HG03520 (cell line): ENCODE data around the gene ASB18.

Experiments used
- ATAC-seq: cut with Tn5 transposase; IDR thresholded peaks from one replicate; pipeline ENCODE4 v1.9.1; 2021; ENCODE audit warnings: mild to moderate bottlenecking, moderate library complexity; ENCODE audit not compliant: unreplicated experiment

The ASB18 gene

GRCh38 chr2:236209535-236209934, 54.7 kb downstream of the ASB18 start:
- no peak for ATAC-seq

GRCh38 chr2:236208019-236208926, 55.9 kb downstream of the ASB18 start:
- no peak for ATAC-seq

GRCh38 chr2:236207472-236207871, 56.7 kb downstream of the ASB18 start:
- no peak for ATAC-seq

GRCh38 chr2:236205867-236206645, 58.1 kb downstream of the ASB18 start:
- ATAC-seq, result no peak

GRCh38 chr2:236204953-236205352, 59.3 kb downstream of the ASB18 start:
- no peak for ATAC-seq

GRCh38 chr2:236200378-236200777, 63.8 kb downstream of the ASB18 start:
- no peak for ATAC-seq

GRCh38 chr2:236196366-236196765, 67.8 kb downstream of the ASB18 start:
- ATAC-seq, result no peak

- no peak for ATAC-seq
Measured at GRCh38 chr2:236195726-236196125, 68.5 kb downstream of the ASB18 start.

GRCh38 chr2:236194786-236195185, 69.4 kb downstream of the ASB18 start:
- ATAC-seq, result no peak

GRCh38 chr2:236193026-236193425, 71.2 kb downstream of the ASB18 start:
- no peak for ATAC-seq

- no peak for ATAC-seq
Measured at GRCh38 chr2:236190674-236191073, 73.5 kb downstream of the ASB18 start.

- no peak for ATAC-seq
Measured at GRCh38 chr2:236184701-236185100, 79.5 kb downstream of the ASB18 start.

GRCh38 chr2:236180831-236181453, 83.3 kb downstream of the ASB18 start:
- ATAC-seq, result no peak

- no peak for ATAC-seq
Measured at GRCh38 chr2:236180076-236180816, 84.0 kb downstream of the ASB18 start.

GRCh38 chr2:236179236-236180075, 84.8 kb downstream of the ASB18 start:
- ATAC-seq, result no peak

GRCh38 chr2:236178890-236179235, 85.3 kb downstream of the ASB18 start:
- ATAC-seq, result no peak

- no peak for ATAC-seq
Measured at GRCh38 chr2:236177967-236178889, 86.0 kb downstream of the ASB18 start.

- no peak for ATAC-seq
Measured at GRCh38 chr2:236177604-236177966, 86.6 kb downstream of the ASB18 start.

- ATAC-seq, result no peak
Measured at GRCh38 chr2:236176951-236177350, 87.3 kb downstream of the ASB18 start.
